Measurements from ENCODE around the gene SLC35A5. TPM values are rescaled to one million over a fixed set of nuclear protein-coding genes. Genes with fewer than 3 reads are reported as not detected.

The SLC35A5 gene
- total and polyA plus RNA-seq, 9 of the 15 experiments (the other 6 are each of a cell fraction or from before 2014, with no cell fraction given): 4.0 to 13.0 (median 9.7) TPM

GRCh38 chr3:112615989-112616731 is 54.3 kb downstream of the SLC35A5 start:
- BruUV-seq (replicated peaks): no TSS peak
- DNase-seq (ENCODE audit: extremely low read depth in 1 of 4, low spot score in 3 of 4): no peak
- in situ Hi-C loops (cut with MboI) (no loop called here), intact Hi-C loops (cut with micrococcal nuclease) (no loop called here)
- CTCF ChIA-PET (ENCODE audit: low intra/inter-chr PET ratio): interaction anchor here (0.6 kb wide), 2 partner anchors 14 to 466 kb away, joined by 3 read pairs; no protein-coding TSS in a partner anchor
- POLR2A ChIA-PET: no interaction called here
- 36% methylated on average over 7 of the region's 7 CpGs for WGBS (ENCODE audit: insufficient coverage, low coverage, missing lambda C conversion rate)
- no peaks in the 10 kb centered on the region for H4K20me1 ChIP-seq (replicated peaks; ENCODE audit: control insufficient read depth, insufficient read depth, low read length)
- no peak overlapping the region for H3K27ac ChIP-seq (ENCODE audit: extremely low read depth, low read depth, low read length)
- H3K36me3 ChIP-seq (ENCODE audit: control insufficient read depth, insufficient read depth, low read length): no peaks in the 10 kb centered on the region
- H3K79me2 ChIP-seq (ENCODE audit: control insufficient read depth, insufficient read depth, low read length): no peaks in the 10 kb centered on the region
- no peaks in the 10 kb centered on the region for H3K9me1 ChIP-seq (ENCODE audit: control insufficient read depth, insufficient read depth, low read length)
- no peaks in the 10 kb centered on the region for H3K27me3 ChIP-seq (ENCODE audit: control insufficient read depth in 2 of 2, insufficient read depth in 2 of 2, low read length in 2 of 2)
- no peaks in the 10 kb centered on the region for H3K9me3 ChIP-seq (replicated peaks; ENCODE audit: control insufficient read depth, insufficient read depth, low read depth, low read length)
- no peak overlapping the region for H3K9ac ChIP-seq (ENCODE audit: insufficient read depth in 1 of 2, low read depth in 2 of 2, low read length in 2 of 2)
- no peak for ATAC-seq
- no peak overlapping the region for H3K4me2 ChIP-seq (ENCODE audit: insufficient read depth, low read length)
- no peak for FAIRE-seq
- H3K4me3 ChIP-seq: no peak overlapping the region
- TF ChIP-seq HMGN3 (IDR thresholded peaks at IDR 0.05; ENCODE audit: borderline replicate concordance, extremely low read depth, insufficient read length, low read depth, low read length) (no peak), TRIM28 (IDR thresholded peaks at IDR 0.05) (no peak), FIP1L1 (IDR thresholded peaks at IDR 0.05; ENCODE audit: low read depth, low read length, poor library complexity, severe bottlenecking) (no peak), RBM14 (IDR thresholded peaks at IDR 0.05; ENCODE audit: borderline replicate concordance, insufficient read depth, low read depth, low read length) (no peak)
- TF ChIP-seq, protein P1, sequence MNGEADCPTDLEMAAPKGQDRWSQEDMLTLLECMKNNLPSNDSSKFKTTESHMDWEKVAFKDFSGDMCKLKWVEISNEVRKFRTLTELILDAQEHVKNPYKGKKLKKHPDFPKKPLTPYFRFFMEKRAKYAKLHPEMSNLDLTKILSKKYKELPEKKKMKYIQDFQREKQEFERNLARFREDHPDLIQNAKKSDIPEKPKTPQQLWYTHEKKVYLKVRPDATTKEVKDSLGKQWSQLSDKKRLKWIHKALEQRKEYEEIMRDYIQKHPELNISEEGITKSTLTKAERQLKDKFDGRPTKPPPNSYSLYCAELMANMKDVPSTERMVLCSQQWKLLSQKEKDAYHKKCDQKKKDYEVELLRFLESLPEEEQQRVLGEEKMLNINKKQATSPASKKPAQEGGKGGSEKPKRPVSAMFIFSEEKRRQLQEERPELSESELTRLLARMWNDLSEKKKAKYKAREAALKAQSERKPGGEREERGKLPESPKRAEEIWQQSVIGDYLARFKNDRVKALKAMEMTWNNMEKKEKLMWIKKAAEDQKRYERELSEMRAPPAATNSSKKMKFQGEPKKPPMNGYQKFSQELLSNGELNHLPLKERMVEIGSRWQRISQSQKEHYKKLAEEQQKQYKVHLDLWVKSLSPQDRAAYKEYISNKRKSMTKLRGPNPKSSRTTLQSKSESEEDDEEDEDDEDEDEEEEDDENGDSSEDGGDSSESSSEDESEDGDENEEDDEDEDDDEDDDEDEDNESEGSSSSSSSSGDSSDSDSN (IDR thresholded peaks at IDR 0.05; ENCODE audit: borderline replicate concordance in 1 of 2, low read depth in 2 of 2, low read length in 2 of 2): no peak
- H2AFZ ChIP-seq (ENCODE audit: low read depth, low read length): peak overlapping the region; percentile 74; the same call in 1 of the 2 replicates
- H3K4me1 ChIP-seq (replicated peaks in 1 of 2; ENCODE audit: control insufficient read depth in 2 of 2, insufficient read depth in 2 of 2, low read length in 2 of 2): peaks cover 0 to 5% of the 10 kb centered on the region in 2 experiments; a peak in 2 of 5 replicates

Measured in K562 (cell line).